NCI-H2227 (cell line): ENCODE measurements around the gene DSCAML1.

ENCODE experiments used
- DNase-seq: peaks from one replicate; lab custom pipeline; 2025; ENCODE audit not compliant: unreplicated experiment; lab: John Stamatoyannopoulos, UW

DSCAML1 gene

DNA sequence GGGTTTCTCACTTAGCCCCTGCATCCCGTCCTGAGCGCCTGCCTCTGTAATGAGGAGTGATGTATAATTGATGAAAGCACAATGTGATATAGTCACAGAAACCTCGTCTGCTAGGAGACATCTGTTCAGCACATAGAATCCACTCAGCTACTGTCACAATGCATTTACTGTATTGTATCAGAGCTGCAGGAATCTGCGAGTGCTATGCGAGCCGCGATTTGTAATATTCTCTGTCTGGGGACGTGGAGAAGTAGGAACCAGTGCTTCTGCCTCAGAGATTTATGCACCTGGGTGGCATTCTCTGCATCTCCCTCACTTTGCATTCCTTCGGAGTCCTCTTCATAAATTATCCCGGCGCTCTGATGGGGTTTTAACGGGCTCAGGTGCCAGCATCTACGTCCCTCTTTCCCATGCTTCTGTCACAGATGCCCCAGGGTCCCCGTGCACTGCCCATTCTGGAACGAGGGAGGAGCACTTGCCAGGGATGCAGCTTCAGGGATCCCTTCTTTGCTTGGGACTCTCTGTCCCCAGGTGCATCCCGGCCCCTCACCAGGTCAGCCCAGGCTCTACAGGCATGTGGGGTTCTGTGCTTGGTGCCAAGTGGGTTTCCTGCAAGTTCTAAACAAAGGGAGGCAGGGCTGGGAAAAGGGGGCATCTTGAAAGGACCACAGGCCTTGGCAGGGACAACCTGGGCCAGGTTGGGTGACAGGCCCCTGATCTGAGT is 205.5 kb downstream of the DSCAML1 start:
- DNase-seq: no peak

DNA sequence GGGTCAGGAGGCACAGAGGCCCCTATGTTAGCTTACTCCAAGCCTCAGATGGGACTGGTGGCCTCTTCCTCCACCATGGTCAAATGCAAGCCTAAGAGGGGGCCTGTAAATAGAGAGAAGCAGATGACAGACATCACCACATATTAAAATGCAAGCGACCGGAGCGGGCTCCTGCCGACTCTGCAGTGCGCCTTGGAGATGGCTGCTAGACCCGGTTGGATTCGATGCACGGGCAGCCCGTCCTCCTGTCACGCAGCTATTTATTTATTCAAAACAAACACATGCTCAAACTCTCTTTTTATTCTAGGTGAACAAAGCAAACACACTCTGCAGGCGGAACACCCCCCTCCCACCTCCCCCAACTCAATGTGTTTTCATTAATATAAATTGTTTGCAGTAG is 208.0 kb downstream of the DSCAML1 start:
- no peak for DNase-seq

- DNase-seq: no peak
These were observed 208.7 kb downstream of the DSCAML1 start for GRCh38 chr11:117588166-117588810.

- DNase-seq: no peak
These were observed 209.6 kb downstream of the DSCAML1 start for GRCh38 chr11:117587416-117587815.

DNA sequence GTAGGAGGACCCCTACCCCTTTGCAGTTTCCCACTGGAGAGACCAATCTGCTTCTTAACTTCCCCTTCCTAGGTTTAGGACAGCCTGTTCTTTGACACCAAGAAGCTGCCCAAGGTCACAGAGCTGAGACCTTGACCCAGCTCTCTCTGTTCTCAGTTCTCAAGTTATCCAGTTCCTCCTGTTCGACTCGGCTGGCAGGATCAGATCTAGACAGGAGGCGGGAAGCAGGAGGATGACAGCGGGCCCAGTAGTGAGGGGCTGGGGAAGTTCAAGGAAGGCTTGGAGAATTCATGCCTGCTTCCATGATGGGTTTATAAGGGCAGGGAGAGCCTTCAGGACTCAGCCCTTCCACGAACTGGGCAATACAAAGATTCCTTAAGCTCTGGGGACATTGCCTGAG is 210.6 kb downstream of the DSCAML1 start:
- no peak for DNase-seq

DNA sequence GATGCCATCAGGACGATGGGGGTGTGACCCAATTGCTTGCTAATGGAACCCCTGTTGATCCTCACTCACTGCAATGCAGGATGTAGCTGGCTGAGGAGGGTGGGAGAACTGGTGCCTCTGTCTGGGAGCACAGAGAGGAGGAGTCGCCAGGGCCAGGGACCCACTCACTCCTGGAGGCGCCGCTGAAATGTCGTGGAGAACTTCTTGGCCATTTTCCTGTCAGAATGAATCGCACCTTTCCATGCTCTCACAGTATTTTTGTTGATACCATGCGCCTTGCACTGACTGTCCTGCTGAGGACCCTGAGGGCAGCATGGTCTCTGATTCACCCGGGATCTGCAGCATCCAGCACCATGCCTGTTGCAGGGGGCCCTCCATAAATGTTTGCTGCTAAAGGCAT is 211.4 kb downstream of the DSCAML1 start:
- DNase-seq: no peak

GRCh38 chr11:117584056-117584830 is 212.8 kb downstream of the DSCAML1 start:
- DNase-seq: no peak

DNA sequence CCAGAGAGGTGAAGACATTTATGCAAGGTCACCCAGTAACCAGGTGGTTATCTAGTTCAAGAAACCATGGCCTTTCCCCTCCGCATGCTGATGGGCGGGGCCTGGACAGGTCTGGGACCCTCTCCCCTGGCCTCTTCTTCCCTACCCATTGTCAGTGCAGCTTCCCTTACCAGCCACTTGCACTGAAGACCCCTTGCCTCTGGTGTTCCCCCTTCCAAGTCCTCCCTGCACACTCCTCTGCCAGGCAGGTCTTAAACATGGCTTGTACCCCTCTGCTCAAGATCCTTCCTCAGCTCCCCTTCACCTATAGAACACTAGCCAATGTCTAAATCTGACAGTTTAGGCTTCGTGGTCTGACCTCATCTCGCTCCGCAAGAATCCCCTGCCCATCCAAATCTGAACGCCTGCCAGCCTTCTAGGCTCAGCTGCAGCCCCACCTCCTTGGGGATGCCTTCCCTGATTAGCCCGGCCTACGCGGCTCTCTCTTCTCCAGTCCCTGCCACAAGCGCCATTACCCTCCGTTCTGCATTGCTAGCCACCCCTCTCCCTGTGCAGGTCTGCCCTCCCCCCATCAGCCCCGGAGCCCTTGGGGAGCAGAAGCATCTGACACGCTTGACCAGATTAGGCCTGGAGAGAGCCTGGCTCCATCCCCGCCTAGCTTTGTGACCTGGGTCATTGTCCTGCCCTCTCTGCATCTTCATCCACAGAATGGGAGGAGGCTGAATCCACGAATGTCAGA is 213.8 kb downstream of the DSCAML1 start:
- no peak for DNase-seq

- DNase-seq: no peak
These were observed 214.6 kb downstream of the DSCAML1 start for GRCh38 chr11:117582433-117582832.

DNA sequence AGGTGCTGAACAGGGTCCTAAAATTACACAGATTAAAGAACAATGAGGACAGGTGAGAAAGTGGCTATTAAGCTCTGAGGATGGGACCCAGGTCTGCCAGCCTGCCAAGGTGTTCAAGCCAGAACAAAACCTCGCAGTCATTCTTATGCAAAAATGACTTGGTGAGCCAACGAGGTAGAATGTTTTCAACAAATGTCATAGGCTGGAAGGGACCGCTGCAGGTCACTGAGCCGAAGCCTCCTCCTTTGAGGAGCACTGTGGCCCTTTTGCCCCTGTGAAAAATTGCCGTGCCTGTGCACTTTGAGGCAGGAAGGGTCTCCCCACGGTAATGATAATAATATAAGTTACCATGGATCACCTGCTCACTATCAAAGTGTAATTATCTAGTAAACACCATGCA is 216.2 kb downstream of the DSCAML1 start:
- no peak for DNase-seq

- no peak for DNase-seq
These were observed 217.9 kb downstream of the DSCAML1 start for GRCh38 chr11:117579161-117579560.

- no peak for DNase-seq
These were observed 221.2 kb downstream of the DSCAML1 start for GRCh38 chr11:117575856-117576255.

GRCh38 chr11:117574551-117574950 is 222.5 kb downstream of the DSCAML1 start:
- DNase-seq: no peak

DNA sequence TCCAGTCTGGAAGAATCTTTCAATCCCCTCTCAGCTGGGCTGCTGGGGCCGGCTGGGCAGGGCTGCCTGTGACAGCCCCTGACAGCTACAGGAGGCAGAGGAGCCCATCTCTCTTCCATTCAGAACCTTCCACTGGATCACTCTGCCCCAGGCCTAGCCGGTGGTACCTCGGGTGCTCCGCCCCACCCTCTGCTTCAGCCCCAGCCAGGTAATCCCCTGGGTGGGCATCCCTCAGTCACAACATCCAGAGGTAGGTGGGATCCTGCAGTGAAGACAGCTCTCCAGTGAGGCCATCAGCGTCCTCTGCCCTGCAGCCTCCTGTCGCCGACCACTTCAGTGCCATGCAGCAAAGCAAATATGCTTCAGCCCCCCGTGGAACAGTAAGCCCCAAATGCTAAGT is 223.7 kb downstream of the DSCAML1 start:
- DNase-seq: no peak

- no peak for DNase-seq
These were observed 224.3 kb downstream of the DSCAML1 start for GRCh38 chr11:117572671-117573070.

- no peak for DNase-seq
These were observed 224.9 kb downstream of the DSCAML1 start for GRCh38 chr11:117572129-117572528.

- DNase-seq: no peak
These were observed 226.3 kb downstream of the DSCAML1 start for GRCh38 chr11:117570701-117571100.

- DNase-seq: no peak
These were observed 227.1 kb downstream of the DSCAML1 start for GRCh38 chr11:117569911-117570310.

- DNase-seq: no peak
These were observed 231.3 kb downstream of the DSCAML1 start for GRCh38 chr11:117565709-117566108.

DNA sequence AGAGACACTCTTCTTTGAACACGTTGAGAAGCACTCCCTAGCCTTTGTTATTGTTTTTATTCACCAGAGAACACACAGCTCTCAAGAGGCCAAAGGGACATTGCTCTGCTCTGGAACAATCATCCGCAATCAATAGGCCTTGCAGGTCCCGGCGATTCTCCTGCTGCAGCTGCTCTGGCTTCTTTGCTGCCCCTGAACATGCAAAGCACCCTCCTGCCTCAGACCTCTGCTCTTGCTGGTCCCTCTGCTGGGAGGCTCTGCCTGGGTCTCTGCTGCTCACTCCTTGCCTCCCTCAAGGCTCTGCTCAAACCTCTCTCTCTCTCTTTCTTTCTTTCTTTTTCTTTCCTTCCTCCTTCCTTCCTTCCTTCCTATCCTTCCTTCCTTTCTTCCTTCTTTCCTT is 232.7 kb downstream of the DSCAML1 start:
- DNase-seq: no peak

DNA sequence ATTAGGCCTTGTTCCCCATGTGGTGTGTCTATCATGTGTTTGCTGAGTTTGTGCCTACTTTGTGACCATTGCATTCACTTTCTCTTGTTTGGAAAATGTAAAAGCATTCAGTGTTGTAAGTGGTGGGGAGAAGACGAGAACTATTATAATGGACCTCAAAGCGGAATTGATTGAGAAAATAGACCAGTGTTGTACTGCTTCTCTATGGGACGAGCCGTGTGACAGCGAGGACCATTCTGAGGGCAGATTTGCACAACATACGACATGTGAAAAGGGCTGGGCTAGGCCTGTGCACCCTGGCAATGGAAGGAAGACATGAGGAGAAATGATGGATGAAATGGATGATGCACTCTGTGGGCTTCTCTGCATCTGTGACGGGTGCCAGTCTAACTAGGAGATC is 233.5 kb downstream of the DSCAML1 start:
- no peak for DNase-seq
